GM08714 (cell line): ENCODE measurements around the gene HPD.
"Not testable (repeated sequence)": the region's sequence is repeated elsewhere in the genome, so short reads cannot be mapped to it uniquely, and the experiment has no call there.

Experiments used
- H3K4me3 ChIP-seq: fragments of 200-500 bp; sonication (Bioruptor generic); 2 replicates; pipeline ENCODE4 v1.5.1; 2014; ENCODE audit warnings: mild to moderate bottlenecking, low read length, inconsistent platforms
- ZNF274 ChIP-seq: IDR thresholded peaks from 2 replicates; pipeline ENCODE4 v1.6.1; 2012; ENCODE audit warnings: mild to moderate bottlenecking, low read depth, low read length

Gene HPD

GRCh38 chr12:121796855-121797751 lies 61.6 kb downstream of the HPD start:
- TF ChIP-seq ZNF274, result no peak
- no peak overlapping the region for H3K4me3 ChIP-seq

- no peak for TF ChIP-seq ZNF274
- H3K4me3 ChIP-seq, result no peak overlapping the region
Observed at GRCh38 chr12:121795034-121795968, 63.4 kb downstream of the HPD start.

GRCh38 chr12:121794534-121795033 lies 64.1 kb downstream of the HPD start:
- TF ChIP-seq ZNF274, result no peak

GRCh38 chr12:121793838-121794533 lies 64.7 kb downstream of the HPD start:
- peak overlapping the region; percentile 74; the same call in 1 of the 2 replicates for H3K4me3 ChIP-seq
- TF ChIP-seq ZNF274, result no peak

More at GRCh38 chr12:121794534-121795033, 64.1 kb downstream of the HPD start:
- no peak overlapping the region; the same call in 1 of the 2 replicates for H3K4me3 ChIP-seq

GRCh38 chr12:121793440-121793837 lies 65.2 kb downstream of the HPD start, which contains the start of gene RHOF:
RHOF (minus strand) TSS chr12:121793688; CDS start chr12:121793633, 55 bp downstream.
- TF ChIP-seq ZNF274, result no peak
- H3K4me3 ChIP-seq, result peak within 1 kb of the TSS; percentile 74; the same call in 1 of the 2 replicates

GRCh38 chr12:121792607-121793439 lies 65.8 kb downstream of the HPD start:
- TF ChIP-seq ZNF274, result no peak
- peak overlapping the region; percentile 74; the same call in 1 of the 2 replicates for H3K4me3 ChIP-seq

- H3K4me3 ChIP-seq, result peak overlapping the region; percentile 74; the same call in 1 of the 2 replicates
- no peak for TF ChIP-seq ZNF274
Observed at GRCh38 chr12:121791671-121792551, 66.7 kb downstream of the HPD start.

GRCh38 chr12:121790785-121791184 lies 67.9 kb downstream of the HPD start:
- not testable (repeated sequence) for H3K4me3 ChIP-seq

GRCh38 chr12:121789800-121790728 lies 68.6 kb downstream of the HPD start:
- H3K4me3 ChIP-seq, result peak overlapping the region; percentile 27; the same call in 1 of the 2 replicates
- no peak for TF ChIP-seq ZNF274
